GM12874 (cell line): ENCODE measurements around the gene MGLL.

ENCODE experiments used
- TF ChIP-seq, protein P1 (sequence below): IDR thresholded peaks from 2 replicates; pipeline ENCODE4 v1.5.1; 2011; ENCODE audit warnings: low read depth, mild to moderate bottlenecking, control low read depth, low read length, moderate library complexity; ENCODE audit not compliant: insufficient read depth

Gene MGLL

DNA sequence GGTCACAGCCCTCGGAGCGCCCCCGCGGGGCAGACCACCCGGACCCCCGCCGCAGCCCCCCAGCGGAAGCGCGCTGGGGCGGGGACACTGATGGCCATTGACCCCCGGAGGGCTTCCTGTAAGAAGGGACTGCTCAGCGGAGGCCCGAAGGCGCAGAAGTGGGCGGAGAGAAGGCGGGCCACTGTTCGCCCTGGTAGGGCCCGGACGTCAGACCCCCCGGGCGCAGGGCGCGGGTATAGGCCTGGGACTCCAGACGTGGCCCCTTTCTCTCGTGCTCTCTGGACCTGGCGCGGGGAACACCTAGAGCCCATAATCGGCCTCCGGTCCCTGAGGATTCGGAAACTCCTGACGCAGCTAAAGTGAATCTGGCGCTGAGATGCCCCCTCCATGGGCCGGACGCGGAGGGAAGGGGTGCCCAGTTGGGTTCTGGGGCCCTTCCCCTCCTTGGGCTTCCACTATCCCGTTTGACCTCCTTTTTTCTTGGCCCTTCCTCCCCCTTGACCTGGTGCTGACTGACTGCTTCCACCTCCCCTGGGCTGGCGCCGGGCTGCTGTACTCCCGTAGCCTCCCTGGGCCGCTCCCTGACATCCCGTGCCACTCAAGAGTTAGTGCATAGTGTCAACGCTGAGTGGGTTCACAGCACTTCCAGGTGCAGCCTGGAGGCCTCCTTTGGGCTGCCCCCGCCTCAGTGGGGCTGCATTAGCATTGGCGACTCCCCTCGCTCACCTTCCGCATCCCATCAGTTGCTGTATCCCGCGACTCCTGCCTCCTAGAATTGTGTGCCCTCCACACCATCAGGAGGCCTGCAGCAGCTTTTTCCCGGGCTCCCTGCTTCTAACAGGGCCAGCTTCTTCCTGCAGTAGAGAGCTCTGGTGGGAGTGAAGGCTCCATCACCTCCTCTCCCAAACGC lies 148.9 kb downstream of the MGLL start:
- TF ChIP-seq, protein P1, sequence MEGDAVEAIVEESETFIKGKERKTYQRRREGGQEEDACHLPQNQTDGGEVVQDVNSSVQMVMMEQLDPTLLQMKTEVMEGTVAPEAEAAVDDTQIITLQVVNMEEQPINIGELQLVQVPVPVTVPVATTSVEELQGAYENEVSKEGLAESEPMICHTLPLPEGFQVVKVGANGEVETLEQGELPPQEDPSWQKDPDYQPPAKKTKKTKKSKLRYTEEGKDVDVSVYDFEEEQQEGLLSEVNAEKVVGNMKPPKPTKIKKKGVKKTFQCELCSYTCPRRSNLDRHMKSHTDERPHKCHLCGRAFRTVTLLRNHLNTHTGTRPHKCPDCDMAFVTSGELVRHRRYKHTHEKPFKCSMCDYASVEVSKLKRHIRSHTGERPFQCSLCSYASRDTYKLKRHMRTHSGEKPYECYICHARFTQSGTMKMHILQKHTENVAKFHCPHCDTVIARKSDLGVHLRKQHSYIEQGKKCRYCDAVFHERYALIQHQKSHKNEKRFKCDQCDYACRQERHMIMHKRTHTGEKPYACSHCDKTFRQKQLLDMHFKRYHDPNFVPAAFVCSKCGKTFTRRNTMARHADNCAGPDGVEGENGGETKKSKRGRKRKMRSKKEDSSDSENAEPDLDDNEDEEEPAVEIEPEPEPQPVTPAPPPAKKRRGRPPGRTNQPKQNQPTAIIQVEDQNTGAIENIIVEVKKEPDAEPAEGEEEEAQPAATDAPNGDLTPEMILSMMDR = no peak

DNA sequence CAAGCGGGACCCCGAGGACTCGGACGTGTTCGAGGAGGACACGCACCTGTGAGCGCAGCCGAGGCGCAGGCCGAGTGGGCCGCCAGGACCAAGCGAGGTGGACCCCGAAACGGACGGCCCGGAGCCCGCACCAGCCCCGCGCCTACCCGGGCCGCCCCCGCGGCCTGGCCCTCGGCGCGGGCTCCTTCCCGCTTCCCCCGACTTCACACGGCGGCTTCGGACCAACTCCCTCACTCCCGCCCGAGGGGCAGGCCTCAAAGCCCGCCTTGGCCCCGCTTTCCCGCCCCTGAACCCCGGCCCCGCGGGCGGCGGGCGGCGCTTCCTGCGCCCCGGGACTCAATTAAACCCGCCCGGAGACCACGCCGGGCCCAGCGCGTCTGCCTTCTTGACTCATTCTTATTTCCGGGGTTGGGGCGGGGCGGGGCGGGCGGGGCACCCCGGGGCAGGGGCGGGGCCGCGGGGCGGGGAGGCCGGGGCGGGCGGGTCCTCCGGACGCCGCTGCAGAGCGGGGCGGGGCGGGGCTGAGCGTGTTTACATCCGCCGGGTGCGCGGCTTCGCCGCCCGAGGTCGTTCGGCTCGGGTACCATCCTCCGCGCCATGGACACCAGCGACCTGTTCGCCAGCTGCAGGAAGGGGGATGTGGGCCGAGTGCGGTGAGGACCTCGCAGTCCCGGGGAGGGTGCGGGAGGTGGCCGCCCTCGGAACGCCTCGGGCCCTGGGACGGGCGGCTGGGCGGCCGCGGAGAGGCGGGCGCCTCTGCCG lies 149.7 kb downstream of the MGLL start, which contains the start of gene ABTB1:
ABTB1 (plus strand) TSS at position 524 of the 762 bp plus-strand sequence; CDS start at position 598, 74 bp downstream.
- TF ChIP-seq, protein P1 = no peak

DNA sequence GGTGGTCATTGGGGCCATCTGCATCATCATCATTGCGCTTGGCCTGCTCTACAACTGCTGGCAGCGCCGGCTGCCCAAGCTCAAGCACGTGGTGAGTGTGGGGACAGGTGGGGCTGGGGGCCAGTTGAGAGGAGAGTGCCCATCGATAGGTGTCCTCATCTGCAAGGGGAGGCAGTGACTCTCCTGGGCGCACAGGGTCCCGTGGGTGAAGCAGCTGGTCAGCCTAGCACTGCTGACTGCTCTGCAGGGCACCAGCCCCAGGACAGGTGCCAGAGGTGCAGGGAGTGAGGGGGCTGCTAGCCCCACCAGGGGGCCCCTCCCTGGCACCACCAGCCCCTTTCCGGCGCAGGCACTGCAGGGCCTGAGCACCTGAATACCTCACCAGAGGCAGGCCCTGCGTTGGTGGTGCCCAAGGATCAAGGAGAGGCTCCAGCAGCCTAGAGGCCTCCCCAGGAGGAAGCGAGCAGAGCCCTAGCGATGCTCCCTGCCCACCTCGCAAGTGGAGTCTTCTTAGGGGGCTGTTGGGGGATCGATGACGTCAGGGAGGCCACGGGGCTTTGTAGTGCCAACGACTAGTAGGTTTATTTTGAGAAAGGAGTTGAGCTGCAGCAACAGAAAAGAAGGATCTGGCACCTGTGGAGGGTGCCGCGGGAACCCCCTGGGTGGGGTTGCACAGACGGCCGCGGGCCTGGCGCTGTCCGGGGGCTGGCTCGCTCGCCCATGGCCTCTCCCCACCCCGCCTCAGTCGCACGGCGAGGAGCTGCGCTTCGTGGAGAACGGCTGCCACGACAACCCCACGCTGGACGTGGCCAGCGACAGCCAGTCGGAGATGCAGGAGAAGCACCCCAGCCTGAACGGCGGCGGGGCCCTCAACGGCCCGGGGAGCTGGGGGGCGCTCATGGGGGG lies 150.5 kb downstream of the MGLL start:
- TF ChIP-seq, protein P1 = no peak

DNA sequence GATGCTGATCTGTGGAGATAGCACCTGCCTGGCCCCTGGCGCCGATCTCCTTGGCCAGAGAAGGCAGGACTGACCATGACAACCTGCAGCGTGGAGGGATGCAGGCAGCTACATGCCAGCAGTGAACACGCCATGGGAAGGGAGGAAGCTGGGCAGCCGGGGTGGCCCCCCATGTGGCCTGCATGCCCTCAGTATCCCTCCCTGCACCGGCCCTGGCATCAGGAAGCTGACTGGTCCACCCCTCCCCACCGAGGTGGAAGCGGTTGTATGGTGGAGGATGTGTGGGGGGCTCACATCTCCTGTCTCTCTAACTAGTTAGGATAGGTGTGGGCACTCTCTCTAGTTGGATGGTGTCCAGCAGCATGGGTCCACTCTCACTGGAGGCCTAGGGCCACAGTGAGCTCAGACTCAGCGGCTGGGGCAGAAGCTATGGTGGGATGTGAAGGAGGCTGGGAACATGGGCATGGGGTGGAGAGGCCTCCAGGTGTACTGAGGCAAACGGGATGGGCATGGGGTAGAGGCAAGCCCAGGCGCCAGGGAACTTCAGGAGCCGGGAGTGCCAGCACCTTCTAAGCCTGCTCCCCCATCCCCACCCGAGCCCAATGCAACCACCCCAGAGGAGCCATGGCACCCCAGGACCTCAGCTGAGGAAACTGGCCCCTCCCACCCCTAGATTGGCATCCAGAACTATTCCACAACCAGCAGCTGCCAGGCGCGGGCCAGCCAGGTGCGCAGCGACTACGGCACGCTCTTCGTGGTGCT lies 151.4 kb downstream of the MGLL start:
- TF ChIP-seq, protein P1 = no peak

DNA sequence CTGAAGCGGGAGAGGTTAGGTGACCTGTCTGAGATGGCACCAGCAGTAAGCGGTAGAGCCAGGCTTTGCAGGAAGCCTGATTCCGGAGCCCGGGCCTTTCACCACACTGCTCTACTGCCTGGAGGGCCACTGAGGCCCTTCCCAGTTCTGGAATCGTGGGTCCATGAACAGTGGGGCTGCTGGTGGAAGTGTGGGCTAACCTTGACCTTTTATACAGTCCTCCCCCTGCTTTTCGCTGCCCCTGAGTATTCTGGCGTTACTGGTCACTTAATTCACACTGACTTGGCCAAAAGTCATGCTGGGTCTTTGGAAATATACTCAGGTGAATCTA lies 152.1 kb downstream of the MGLL start:
- TF ChIP-seq, protein P1 = no peak

DNA sequence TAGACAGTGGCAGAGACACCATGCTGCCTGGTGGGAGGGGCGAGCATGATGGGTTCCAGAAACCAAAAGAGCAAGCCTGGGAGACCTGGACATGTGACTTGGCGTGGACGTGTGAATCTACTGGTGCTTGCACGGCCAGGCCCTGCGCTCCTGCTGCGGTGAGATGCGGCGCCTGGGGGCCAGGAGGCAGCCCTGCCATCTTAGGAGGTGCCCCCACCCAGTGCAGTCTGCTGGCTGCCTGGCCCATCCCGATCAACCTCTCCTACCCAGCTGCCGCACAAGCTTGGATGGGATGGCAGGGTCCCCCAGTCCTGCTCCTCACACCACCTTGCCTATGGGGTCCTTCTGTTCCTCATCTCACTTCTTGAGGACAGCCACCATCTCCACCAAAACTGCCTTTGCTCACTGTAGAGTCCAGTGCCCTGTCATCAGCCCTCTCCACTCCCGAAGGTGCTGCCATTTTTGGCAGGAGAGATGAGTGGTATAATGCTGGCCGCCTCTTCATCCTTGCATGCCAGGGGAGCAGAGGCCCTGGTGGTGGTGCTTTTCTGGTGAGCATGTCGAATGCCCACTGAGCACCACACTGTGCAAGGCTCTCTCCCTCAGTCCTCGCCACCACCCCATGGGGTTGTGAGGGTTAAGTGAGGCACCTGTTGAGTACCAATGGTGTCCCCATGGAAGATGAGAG lies 152.6 kb downstream of the MGLL start:
- TF ChIP-seq, protein P1 = no peak
